ENCODE results near the gene IQCE.

- TF ChIP-seq ARNTL (CRISPR knock-in tag; IDR thresholded peaks at IDR 0.05; ENCODE audit: borderline replicate concordance, low read depth) (no peak), ZFP30 (CRISPR knock-in tag; IDR thresholded peaks at IDR 0.05) (no peak), BACH2 (CRISPR knock-in tag; IDR thresholded peaks at IDR 0.05; ENCODE audit: borderline replicate concordance) (no peak), PPARA (CRISPR knock-in tag; IDR thresholded peaks at IDR 0.05; ENCODE audit: borderline replicate concordance) (no peak), RARB (CRISPR knock-in tag; IDR thresholded peaks at IDR 0.05) (no peak), ZNF70 (CRISPR knock-in tag; IDR thresholded peaks at IDR 0.05) (no peak), OSR1 (CRISPR knock-in tag; IDR thresholded peaks at IDR 0.05) (no peak), PATZ1 (CRISPR knock-in tag; IDR thresholded peaks at IDR 0.05; ENCODE audit: borderline replicate concordance) (no peak), CSRNP3 (CRISPR knock-in tag; IDR thresholded peaks at IDR 0.05) (no peak), TCF4 (CRISPR knock-in tag; IDR thresholded peaks at IDR 0.05; ENCODE audit: borderline replicate concordance) (no peak), TOX (CRISPR knock-in tag; IDR thresholded peaks at IDR 0.05; ENCODE audit: borderline replicate concordance) (no peak)
Measured at GRCh38 chr7:2663960-2664359, 105.2 kb downstream of the IQCE start.
